B cell (primary cell): Measurements from ENCODE around the gene CBX8. TPM values are rescaled to one million over a fixed set of nuclear protein-coding genes. Genes with fewer than 3 reads are reported as not detected.

Experiments
- ATAC-seq: fragments of 200-7000 bp; cut with Tn5 transposase; one replicate; pipeline ENCODE4 v1.10.0; 2021; ENCODE audit warnings: low read depth, mild to moderate bottlenecking, moderate number of reproducible peaks, moderate library complexity
- CTCF ChIA-PET: fragments of 350-600 bp; sonication (Branson Sonifier 250); formaldehyde crosslinking; loops from one replicate; lab custom pipeline; 2021; ENCODE audit warnings: antibody characterized with exemption, inconsistent platforms; lab: Charles Lee
- POLR2A ChIA-PET: fragments of 350-600 bp; sonication (Branson Sonifier 250); formaldehyde crosslinking; loops from one replicate; lab custom pipeline; 2021; ENCODE audit warnings: antibody characterized with exemption; lab: Charles Lee
- DNase-seq: peaks from one replicate; pipeline ENCODE4 v3.0.0; 2013
- H2AFZ ChIP-seq: 2 replicates; pipeline ENCODE4 v1.6.1; 2012; ENCODE audit warnings: mild to moderate bottlenecking, low read depth, low read length; ENCODE audit not compliant: insufficient read depth, poor library complexity, severe bottlenecking
- H3K27ac ChIP-seq, 2 donors: 1 replicate in 1 of 2; 2 replicates in 1 of 2; pipeline ENCODE4 v1.5.1; 2012 to 2013; ENCODE audit warnings: low read length in 2 of 2, mild to moderate bottlenecking in 2 of 2, moderate library complexity in 1 of 2
- H3K27me3 ChIP-seq, 4 experiments: fragments of 200-600 bp in 1 of 4; sonication (generic) in 1 of 4; replicated peaks in 1 of 4; 1 replicate in 2 of 4; 2 replicates in 2 of 4; pipeline versions ENCODE4 v1.6.1 to v1.7.0; 2013 to 2016; ENCODE audit warnings: low read length in 3 of 4, mild to moderate bottlenecking in 2 of 4, mixed read lengths in 1 of 4, moderate library complexity in 1 of 4; ENCODE audit not compliant: insufficient read depth in 4 of 4, control insufficient read depth in 3 of 4; ENCODE audit errors: control extremely low read depth in 1 of 4
- H3K36me3 ChIP-seq, 2 experiments: replicated peaks in 1 of 2; 1 replicate in 1 of 2; 2 replicates in 1 of 2; pipeline versions ENCODE4 v1.6.1 to v1.7.1; 2013; ENCODE audit warnings: low read length in 1 of 2; ENCODE audit not compliant: insufficient read depth in 2 of 2, control insufficient read depth in 1 of 2; ENCODE audit errors: control extremely low read depth in 1 of 2, extremely low read depth in 1 of 2
- H3K4me1 ChIP-seq, 2 donors: fragments of 200-600 bp in 1 of 2; sonication (generic) in 1 of 2; 1 replicate in 1 of 2; 2 replicates in 1 of 2; pipeline versions ENCODE4 v1.5.1 to v1.6.1; 2013 to 2017; ENCODE audit warnings: low read length in 2 of 2; ENCODE audit not compliant: control insufficient read depth in 2 of 2, insufficient read depth in 2 of 2
- H3K4me2 ChIP-seq: replicated peaks from 2 replicates; pipeline ENCODE3; 2012; ENCODE audit warnings: mild to moderate bottlenecking, low read depth, low read length; ENCODE audit not compliant: poor library complexity, severe bottlenecking
- H3K4me3 ChIP-seq, 5 experiments: fragments of 200-600 bp in 1 of 5; sonication (generic) in 1 of 5; 1 replicate in 3 of 5; 2 replicates in 2 of 5; pipeline versions ENCODE4 v1.5.1 to v1.7.0; 2011 to 2016; ENCODE audit warnings: low read length in 4 of 5, mild to moderate bottlenecking in 4 of 5, low read depth in 2 of 5, control low read depth in 1 of 5, moderate library complexity in 1 of 5; ENCODE audit not compliant: insufficient read depth in 1 of 5; ENCODE audit errors: control extremely low read depth in 1 of 5, extremely low read depth in 1 of 5
- H3K79me2 ChIP-seq: fragments of 200-600 bp; sonication (generic); one replicate; pipeline ENCODE4 v1.6.0; 2016; ENCODE audit warnings: low read length; ENCODE audit not compliant: control insufficient read depth, insufficient read depth
- H3K9ac ChIP-seq: fragments of 200-600 bp; sonication (generic); 2 replicates; pipeline ENCODE4 v1.6.1; 2017; ENCODE audit warnings: mild to moderate bottlenecking, low read length, moderate library complexity
- H3K9me3 ChIP-seq, 3 donors: one replicate each; pipeline versions ENCODE4 v1.6.1 to v1.7.1; 2013; ENCODE audit warnings: low read length in 2 of 3; ENCODE audit not compliant: control insufficient read depth in 2 of 3, insufficient read depth in 1 of 3; ENCODE audit errors: control extremely low read depth in 1 of 3
- H4K20me1 ChIP-seq: 2 replicates; pipeline ENCODE4 v1.6.0; 2012; ENCODE audit warnings: mild to moderate bottlenecking, low read length; ENCODE audit not compliant: insufficient read depth, control insufficient read depth, poor library complexity, severe bottlenecking
- H3K27ac Mint-ChIP-seq: one replicate; pipeline ENCODE4 v1.8.0; 2021; ENCODE audit warnings: mixed read lengths
- H3K27me3 Mint-ChIP-seq: one replicate; pipeline ENCODE4 v1.8.0; 2021; ENCODE audit warnings: mixed read lengths
- H3K4me1 Mint-ChIP-seq: one replicate; pipeline ENCODE4 v1.8.0; 2021; ENCODE audit warnings: mixed read lengths
- H3K4me3 Mint-ChIP-seq: one replicate; pipeline ENCODE4 v1.8.0; 2021; ENCODE audit warnings: mixed read lengths
- H3K9me3 Mint-ChIP-seq: one replicate; pipeline ENCODE4 v1.8.0; 2022; ENCODE audit warnings: mixed read lengths; ENCODE audit not compliant: insufficient read depth
- EZH2 ChIP-seq: IDR thresholded peaks from 2 replicates; pipeline ENCODE4 v1.6.1; 2012; ENCODE audit warnings: borderline replicate concordance, low read depth, mild to moderate bottlenecking, moderate library complexity, low read length; ENCODE audit not compliant: insufficient read depth, poor library complexity, severe bottlenecking
- WGBS: methylation state at CpG from one replicate; pipeline ENCODE4 v1.1.5; 2013; ENCODE audit warnings: missing lambda C conversion rate; ENCODE audit not compliant: insufficient coverage; 5-methylcytosine and 5-hydroxymethylcytosine counted together
- intact Hi-C: fragments of 100-400 bp; cut with micrococcal nuclease; formaldehyde crosslinking; loops from one replicate; pipeline ENCODE4 v1.10.0; 2022
- polyA plus RNA-seq: library from polyadenylated mRNA; depleted of rRNA; stranded (reverse); fragments of >200 nt; gene quantifications from 2 replicates; pipeline ENCODE4 v1.2.3, GENCODE V29; 2012
- total RNA-seq, 2 donors: library from RNA; stranded (reverse); fragments of 120-200 nt in 1 of 2; gene quantifications; 1 replicate in 1 of 2; 2 replicates in 1 of 2; pipeline versions ENCODE4 v1.2.3 to v1.2.4, GENCODE V29; 2013 to 2022
- TF ChIP-seq, protein P1 (sequence below): fragments of 200-600 bp; IDR thresholded peaks from one replicate; pipeline ENCODE4 v1.8.0; 2022; ENCODE audit warnings: antibody characterized with exemption, mild to moderate bottlenecking

The CBX8 gene
- total and polyA plus RNA-seq, 2 donors (not counting 1 experiment from before 2014, with no cell fraction given) = 0.31 to 6.8 TPM

DNA sequence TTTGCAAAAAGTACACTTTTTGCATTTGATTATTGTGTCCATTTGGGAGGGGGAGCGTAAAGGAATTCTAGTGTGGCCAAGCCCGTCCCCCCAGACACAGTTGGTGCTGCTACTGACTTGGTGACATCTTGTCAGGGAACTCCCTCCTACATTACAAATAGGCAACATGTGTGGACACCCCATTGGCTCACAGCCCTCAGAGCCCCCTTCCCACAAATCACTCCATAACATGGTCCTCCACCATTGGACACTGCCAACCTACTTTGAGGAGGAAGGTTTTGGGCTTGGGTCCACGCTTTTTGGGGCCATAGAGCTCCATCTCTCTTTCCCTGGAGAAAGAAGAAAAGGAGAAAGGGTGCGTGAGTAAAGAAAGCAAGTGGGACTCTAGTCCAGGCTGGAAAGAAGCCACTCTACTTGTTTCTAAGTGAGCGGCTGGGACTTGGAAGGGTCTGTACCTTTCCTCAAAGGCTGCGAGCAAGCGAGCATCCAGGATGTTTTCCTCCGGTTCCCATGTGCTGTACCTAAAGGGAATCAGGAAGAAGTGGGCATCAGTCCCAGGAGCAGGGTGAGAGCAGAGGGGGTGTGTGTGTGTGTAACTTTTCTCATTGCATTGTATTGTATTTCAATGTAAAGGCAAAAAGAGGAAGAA, 958 bp downstream of the CBX8 start:
- Mint-ChIP-seq H3K4me1 (peaks cover 43% of the 10 kb centered on the region), H3K9me3 (no peaks in the 10 kb centered on the region), H3K27ac (peak overlapping the region; percentile 59), H3K27me3 (peaks cover 37% of the 10 kb centered on the region), H3K4me3 (peak overlapping the region; percentile 91)
- ATAC-seq = no peak
- peaks cover 0 to 61% (median 46%) of the 10 kb centered on the region in 4 experiments for H3K27me3 ChIP-seq
- H3K9ac ChIP-seq = peak overlapping the region; percentile 77
- WGBS = 58% methylated on average over 5 of the region's 8 CpGs
- H3K27ac ChIP-seq = no peak overlapping the region
- H3K4me1 ChIP-seq = peaks cover 50 to 53% of the 10 kb centered on the region in 2 donors
- peak overlapping the region; percentile 98 for H3K4me2 ChIP-seq
- peaks cover 0 to 7% of the 10 kb centered on the region in 2 experiments for H3K36me3 ChIP-seq
- no peak for DNase-seq
- peaks cover 4% of the 10 kb centered on the region for H3K79me2 ChIP-seq
- CTCF ChIA-PET = interaction anchor here (0.6 to 2.2 kb wide), 6 partner anchors 13 to 213 kb away, joined by 3 to 10 read pairs (median 4); partner anchors contain the start of gene CBX4
- H4K20me1 ChIP-seq = peaks cover 39% of the 10 kb centered on the region
- POLR2A ChIA-PET = interaction anchor here (1.4 to 2.1 kb wide), 3 partner anchors 8 to 44 kb away, joined by 5 to 45 read pairs (median 9); partner anchors contain the start of gene CBX4
- H3K9me3 ChIP-seq = peaks cover 0 to 61% (median 16%) of the 10 kb centered on the region in 3 donors
- H2AFZ ChIP-seq = peak overlapping the region; percentile 59
- intact Hi-C loops = loop anchor here (2.0 to 5.0 kb wide), 6 partner anchors 15 to 1716 kb away; partner anchors contain the start of genes ACTG1, BAHCC1 and CCDC40
- TF ChIP-seq EZH2 = no peak
- TF ChIP-seq, protein P1, sequence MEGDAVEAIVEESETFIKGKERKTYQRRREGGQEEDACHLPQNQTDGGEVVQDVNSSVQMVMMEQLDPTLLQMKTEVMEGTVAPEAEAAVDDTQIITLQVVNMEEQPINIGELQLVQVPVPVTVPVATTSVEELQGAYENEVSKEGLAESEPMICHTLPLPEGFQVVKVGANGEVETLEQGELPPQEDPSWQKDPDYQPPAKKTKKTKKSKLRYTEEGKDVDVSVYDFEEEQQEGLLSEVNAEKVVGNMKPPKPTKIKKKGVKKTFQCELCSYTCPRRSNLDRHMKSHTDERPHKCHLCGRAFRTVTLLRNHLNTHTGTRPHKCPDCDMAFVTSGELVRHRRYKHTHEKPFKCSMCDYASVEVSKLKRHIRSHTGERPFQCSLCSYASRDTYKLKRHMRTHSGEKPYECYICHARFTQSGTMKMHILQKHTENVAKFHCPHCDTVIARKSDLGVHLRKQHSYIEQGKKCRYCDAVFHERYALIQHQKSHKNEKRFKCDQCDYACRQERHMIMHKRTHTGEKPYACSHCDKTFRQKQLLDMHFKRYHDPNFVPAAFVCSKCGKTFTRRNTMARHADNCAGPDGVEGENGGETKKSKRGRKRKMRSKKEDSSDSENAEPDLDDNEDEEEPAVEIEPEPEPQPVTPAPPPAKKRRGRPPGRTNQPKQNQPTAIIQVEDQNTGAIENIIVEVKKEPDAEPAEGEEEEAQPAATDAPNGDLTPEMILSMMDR = no peak
- peak overlapping the region; percentile 65 to 90 (median 71) for H3K4me3 ChIP-seq
